Stimulated activated effector memory CD8-positive, alpha-beta T cell treated with anti-CD3 and anti-CD28 coated beads, Interleukin-12 subunit alpha, Interleukin-12 subunit beta, amount 100 ng/mL, for 72 hours (primary cell): ENCODE results near the gene NCKAP5.
"Not testable (repeated sequence)": the region's sequence is repeated elsewhere in the genome, so short reads cannot be mapped to it uniquely, and the experiment has no call there.

Experiments used
- ATAC-seq: fragments of 150-1000 bp; cut with Tn5 transposase; 2 replicates; pipeline ENCODE4 v1.10.0; 2021
- DNase-seq, 2 donors: peaks; one replicate each; pipeline ENCODE4 v3.0.0; 2021 to 2022; ENCODE audit warnings: low spot score in 2 of 2
- H3K27ac Mint-ChIP-seq: one replicate; pipeline ENCODE4 v1.8.0; 2022; ENCODE audit warnings: mild to moderate bottlenecking, mixed read lengths
- H3K36me3 Mint-ChIP-seq: one replicate; pipeline ENCODE4 v1.8.0; 2022; ENCODE audit warnings: mild to moderate bottlenecking, mixed read lengths
- H3K4me1 Mint-ChIP-seq: one replicate; pipeline ENCODE4 v1.8.0; 2022; ENCODE audit warnings: mixed read lengths
- H3K4me3 Mint-ChIP-seq: one replicate; pipeline ENCODE4 v1.8.0; 2022; ENCODE audit warnings: mild to moderate bottlenecking, mixed read lengths
- H3K9me3 Mint-ChIP-seq: one replicate; pipeline ENCODE4 v1.8.0; 2022; ENCODE audit warnings: mixed read lengths

Gene NCKAP5

GRCh38 chr2:133553838-133554408 lies 14.3 kb downstream of the NCKAP5 start:
- Mint-ChIP-seq H3K27ac (no peak overlapping the region), H3K4me1 (no peaks in the 10 kb centered on the region), H3K9me3 (peaks cover 8% of the 10 kb centered on the region), H3K4me3 (no peak overlapping the region), H3K36me3 (no peaks in the 10 kb centered on the region)
- DNase-seq: no peak
- ATAC-seq: no peak

DNA sequence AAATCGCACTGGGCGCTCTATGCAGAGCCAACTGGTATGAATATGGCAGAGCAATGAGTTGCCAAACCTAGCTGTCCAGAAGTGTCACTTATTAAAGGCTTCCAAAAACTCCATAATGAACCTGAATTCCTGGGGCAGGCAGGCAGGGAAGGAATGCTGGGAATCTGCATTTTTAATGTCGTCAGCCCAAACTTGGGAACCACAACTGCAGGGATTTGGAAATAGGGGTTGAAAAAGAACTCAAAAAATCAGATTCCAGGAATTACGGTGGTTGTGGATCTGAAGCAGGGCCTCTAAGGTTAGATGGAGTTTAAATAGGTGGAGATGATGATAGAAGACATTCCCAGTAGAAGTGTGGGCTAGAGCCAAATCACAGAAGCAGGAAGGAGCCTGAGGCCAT lies 15.0 kb downstream of the NCKAP5 start:
- Mint-ChIP-seq H3K36me3 (no peaks in the 10 kb centered on the region), H3K4me1 (no peaks in the 10 kb centered on the region), H3K27ac (no peak overlapping the region), H3K9me3 (peaks cover 8% of the 10 kb centered on the region), H3K4me3 (no peak overlapping the region)
- DNase-seq (no peak), ATAC-seq (no peak)

GRCh38 chr2:133552821-133553220 lies 15.4 kb downstream of the NCKAP5 start:
- Mint-ChIP-seq H3K9me3 (peaks cover 8% of the 10 kb centered on the region), H3K36me3 (no peaks in the 10 kb centered on the region), H3K4me1 (no peaks in the 10 kb centered on the region), H3K4me3 (no peak overlapping the region), H3K27ac (no peak overlapping the region)
- DNase-seq (no peak), ATAC-seq (no peak)

DNA sequence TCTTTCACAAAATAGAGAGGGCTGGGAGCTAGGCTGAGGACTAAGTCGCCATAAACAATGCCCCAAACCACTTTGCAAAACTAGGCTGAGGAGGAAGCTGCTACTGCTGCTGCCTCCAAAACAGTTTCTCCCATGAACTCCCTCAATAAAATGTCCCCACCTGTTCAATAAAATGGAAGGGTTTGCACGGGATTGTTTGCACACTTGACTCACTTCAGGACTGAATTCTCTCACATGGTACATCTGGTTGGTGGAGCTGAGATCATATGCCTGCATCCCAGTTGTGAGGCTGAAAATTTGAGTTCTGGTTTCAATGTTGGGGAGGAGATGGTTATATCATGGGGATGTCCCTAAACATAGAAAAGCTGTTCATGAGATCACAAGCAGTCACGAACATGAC lies 26.5 kb downstream of the NCKAP5 start:
- ATAC-seq: no peak
- H3K4me3 Mint-ChIP-seq: no peak overlapping the region
- H3K4me1 Mint-ChIP-seq: no peaks in the 10 kb centered on the region
- no peak for DNase-seq
- H3K27ac Mint-ChIP-seq: no peak overlapping the region
- peaks cover 8% of the 10 kb centered on the region for H3K9me3 Mint-ChIP-seq
- H3K36me3 Mint-ChIP-seq: no peaks in the 10 kb centered on the region

GRCh38 chr2:133541376-133541775 lies 26.9 kb downstream of the NCKAP5 start:
- H3K27ac Mint-ChIP-seq: no peak overlapping the region
- peaks cover 7% of the 10 kb centered on the region for H3K9me3 Mint-ChIP-seq
- no peaks in the 10 kb centered on the region for H3K4me1 Mint-ChIP-seq
- DNase-seq (no peak), ATAC-seq (no peak)
- no peak overlapping the region for H3K4me3 Mint-ChIP-seq
- H3K36me3 Mint-ChIP-seq: no peaks in the 10 kb centered on the region

- DNase-seq (no peak), ATAC-seq (no peak)
- no peak overlapping the region for H3K27ac Mint-ChIP-seq
- H3K4me1 Mint-ChIP-seq: no peaks in the 10 kb centered on the region
- no peaks in the 10 kb centered on the region for H3K36me3 Mint-ChIP-seq
- H3K9me3 Mint-ChIP-seq: peaks cover 2% of the 10 kb centered on the region
- H3K4me3 Mint-ChIP-seq: no peak overlapping the region
Observed at GRCh38 chr2:133532919-133533318, 35.3 kb downstream of the NCKAP5 start.

DNA sequence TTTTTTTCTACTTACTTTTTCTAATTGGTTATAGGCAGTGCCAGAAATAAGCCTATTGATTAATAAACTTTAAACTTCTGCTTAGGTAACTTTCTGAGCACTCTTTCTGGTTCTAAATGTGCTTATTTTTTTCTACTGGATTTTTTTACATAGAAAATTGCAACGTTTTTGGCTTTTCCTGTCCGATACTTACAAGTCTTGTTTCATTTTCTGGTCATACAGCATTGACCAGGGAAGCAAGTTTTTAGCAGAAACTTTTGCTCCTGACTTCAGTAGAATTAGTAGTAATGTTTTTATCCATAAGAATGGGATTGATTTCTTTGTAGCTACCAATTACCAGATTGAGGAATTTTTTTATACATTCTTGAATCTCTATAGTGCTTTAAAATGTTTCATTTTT lies 36.9 kb downstream of the NCKAP5 start:
- Mint-ChIP-seq H3K4me1 (no peaks in the 10 kb centered on the region), H3K27ac (no peak overlapping the region), H3K36me3 (no peaks in the 10 kb centered on the region), H3K4me3 (no peak overlapping the region), H3K9me3 (peaks cover 2% of the 10 kb centered on the region)
- DNase-seq (no peak), ATAC-seq (no peak)

- Mint-ChIP-seq H3K27ac (no peak overlapping the region), H3K4me3 (no peak overlapping the region), H3K36me3 (no peaks in the 10 kb centered on the region), H3K9me3 (peaks cover 5% of the 10 kb centered on the region), H3K4me1 (no peaks in the 10 kb centered on the region)
- ATAC-seq: no peak
- DNase-seq: no peak
Observed at GRCh38 chr2:133530645-133531044, 37.6 kb downstream of the NCKAP5 start.

GRCh38 chr2:133526530-133527300 lies 41.5 kb downstream of the NCKAP5 start:
- ATAC-seq: no peak
- DNase-seq: no peak
- Mint-ChIP-seq H3K27ac (no peak overlapping the region), H3K9me3 (peaks cover 5% of the 10 kb centered on the region), H3K36me3 (no peaks in the 10 kb centered on the region), H3K4me3 (no peak overlapping the region), H3K4me1 (no peaks in the 10 kb centered on the region)

- peaks cover 3% of the 10 kb centered on the region for H3K9me3 Mint-ChIP-seq
- H3K36me3 Mint-ChIP-seq: no peaks in the 10 kb centered on the region
- ATAC-seq: no peak
- H3K4me1 Mint-ChIP-seq: no peaks in the 10 kb centered on the region
- H3K4me3 Mint-ChIP-seq: no peak overlapping the region
- DNase-seq: no peak
- H3K27ac Mint-ChIP-seq: no peak overlapping the region
Observed at GRCh38 chr2:133525613-133526529, 42.4 kb downstream of the NCKAP5 start.

DNA sequence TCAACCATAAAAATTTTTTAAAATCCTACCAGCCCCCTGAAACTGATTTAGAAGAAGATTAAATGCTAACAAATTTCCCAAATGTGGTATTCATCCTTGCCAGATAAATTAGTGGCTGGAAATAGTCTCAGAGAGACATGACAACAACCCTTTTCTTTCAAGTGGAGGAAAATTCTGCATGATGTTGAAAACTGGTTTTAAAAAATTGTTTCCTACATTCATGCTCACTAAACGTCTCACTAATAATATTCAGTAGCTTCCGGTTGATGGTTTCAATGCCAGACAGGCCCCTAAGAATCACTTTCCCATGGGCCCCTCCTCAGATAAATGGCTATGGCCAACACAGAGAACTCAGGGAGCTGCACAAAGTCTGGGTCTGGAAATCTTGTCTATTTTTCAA lies 43.2 kb downstream of the NCKAP5 start:
- Mint-ChIP-seq H3K36me3 (no peaks in the 10 kb centered on the region), H3K27ac (no peak overlapping the region), H3K9me3 (peaks cover 2% of the 10 kb centered on the region), H3K4me3 (no peak overlapping the region), H3K4me1 (no peaks in the 10 kb centered on the region)
- DNase-seq (no peak), ATAC-seq (no peak)

DNA sequence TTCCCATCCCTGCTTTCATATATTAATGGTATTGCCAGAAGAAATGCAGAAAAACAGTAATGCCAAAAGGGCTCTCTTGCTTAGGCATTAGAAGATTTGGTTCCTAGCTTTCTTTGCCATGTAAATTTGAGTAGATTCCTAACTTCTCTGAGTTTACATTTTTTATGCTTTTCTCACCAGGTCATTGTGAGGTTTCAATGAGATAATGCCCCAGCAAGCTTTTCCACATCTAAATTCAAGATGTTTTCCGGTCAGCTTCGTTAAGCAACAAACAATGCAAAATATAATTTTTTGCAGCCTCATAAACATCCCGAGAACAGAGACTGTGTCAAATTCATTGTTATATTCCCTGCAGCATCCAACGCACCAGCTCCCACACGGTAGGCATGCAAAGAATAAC lies 44.9 kb downstream of the NCKAP5 start:
- Mint-ChIP-seq H3K9me3 (peaks cover 2% of the 10 kb centered on the region), H3K36me3 (no peaks in the 10 kb centered on the region), H3K27ac (no peak overlapping the region), H3K4me1 (no peaks in the 10 kb centered on the region), H3K4me3 (no peak overlapping the region)
- no peak for DNase-seq
- no peak for ATAC-seq

DNA sequence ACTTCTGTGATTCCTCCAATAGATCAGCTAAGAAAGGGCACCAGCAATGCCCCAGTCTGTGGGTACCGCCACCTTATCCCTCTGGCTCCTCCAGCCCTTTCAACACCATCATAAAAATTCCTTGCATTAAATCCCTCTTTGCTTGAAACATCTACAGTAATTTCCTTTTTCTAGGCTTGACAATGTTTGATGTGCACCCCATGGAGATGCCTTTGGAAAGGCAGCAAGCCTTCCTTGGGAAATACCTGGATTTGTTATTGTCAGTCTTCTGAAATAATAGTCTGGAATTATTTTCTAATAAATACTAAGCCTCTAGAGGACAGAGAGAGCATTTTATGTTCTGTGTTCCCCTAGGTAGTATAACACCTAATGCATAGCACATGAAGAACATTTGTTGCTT lies 46.1 kb downstream of the NCKAP5 start:
- Mint-ChIP-seq H3K9me3 (peaks cover 2% of the 10 kb centered on the region), H3K4me3 (no peak overlapping the region), H3K4me1 (no peaks in the 10 kb centered on the region), H3K27ac (no peak overlapping the region), H3K36me3 (no peaks in the 10 kb centered on the region)
- ATAC-seq: no peak
- DNase-seq: no peak

GRCh38 chr2:133521146-133521745 lies 47.0 kb downstream of the NCKAP5 start:
- Mint-ChIP-seq H3K4me1 (no peaks in the 10 kb centered on the region), H3K36me3 (no peaks in the 10 kb centered on the region), H3K27ac (no peak overlapping the region), H3K4me3 (no peak overlapping the region), H3K9me3 (peaks cover 2% of the 10 kb centered on the region)
- no peak for ATAC-seq
- DNase-seq: no peak

- not testable (repeated sequence) for ATAC-seq, H3K27ac Mint-ChIP-seq, H3K4me1 Mint-ChIP-seq, H3K9me3 Mint-ChIP-seq, DNase-seq, H3K36me3 Mint-ChIP-seq, H3K4me3 Mint-ChIP-seq
Observed at GRCh38 chr2:133519677-133520076, 48.6 kb downstream of the NCKAP5 start.
